UCSD-AML1 (cell line): ENCODE data around the gene OSTN.

ENCODE experiments used
- DNase-seq: peaks from one replicate; lab custom pipeline; 2025; ENCODE audit not compliant: unreplicated experiment; lab: John Stamatoyannopoulos, UW

OSTN gene

GRCh38 chr3:191306428-191306827 lies 107.4 kb downstream of the OSTN start:
- no peak for DNase-seq

GRCh38 chr3:191307341-191307740 lies 108.3 kb downstream of the OSTN start:
- no peak for DNase-seq

- DNase-seq = no peak
Observed at GRCh38 chr3:191313296-191313695, 114.3 kb downstream of the OSTN start.

GRCh38 chr3:191314109-191314728 lies 115.2 kb downstream of the OSTN start:
- no peak for DNase-seq
